ENCODE measurements around the gene TEX19. TPM values are rescaled to one million over a fixed set of nuclear protein-coding genes. Genes with fewer than 3 reads are reported as not detected.

TEX19 gene
- total and polyA plus RNA-seq, 10 of the 15 experiments (the other 5 are each of a cell fraction or from before 2014, with no cell fraction given): 0.03 to 0.32 (median 0.13) TPM; not detected in 3

DNA sequence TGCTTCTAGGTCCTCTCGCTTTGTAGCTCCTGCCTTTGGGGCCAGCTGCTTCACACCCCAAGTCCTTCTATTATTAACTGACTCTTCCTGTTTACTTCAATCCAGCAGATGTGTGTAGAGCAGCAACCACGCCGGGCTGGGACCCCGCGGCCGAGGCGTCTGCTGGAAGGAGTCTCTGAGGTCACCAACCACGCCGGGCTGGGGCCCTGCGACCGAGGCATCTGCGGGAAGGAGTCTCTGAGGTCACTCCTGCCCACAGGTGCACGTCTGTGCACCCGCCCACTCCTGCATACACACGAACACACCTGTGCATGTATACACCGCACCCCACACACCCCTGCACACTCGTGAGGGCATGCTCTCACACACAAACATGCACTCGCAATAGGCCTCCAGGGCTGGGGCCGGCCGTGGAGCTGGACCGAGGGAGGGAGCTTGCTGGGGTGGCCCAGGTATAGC lies 7.8 kb upstream of the TEX19 start:
- 7% methylated on average over 21 of the region's 21 CpGs for WGBS (ENCODE audit: insufficient coverage, insufficient replicate concordance, low lambda C conversion rate, missing lambda C conversion rate)
- SMC1A ChIA-PET (ENCODE audit: uncharacterized antibody, unreplicated experiment): interaction anchor here (0.9 to 2.5 kb wide), 10 partner anchors 47 to 628 kb away, joined by 3 to 14 read pairs (median 4); partner anchors contain the start of gene HEXD
- Histone ChIP-seq H4K20me1 (ENCODE audit: control insufficient read depth, insufficient read depth) (no peaks in the 10 kb centered on the region), H2AFZ (ENCODE audit: control insufficient read depth, low read depth, low read length) (no peak overlapping the region), H3K27me3 (replicated peaks in 1 of 2; ENCODE audit: control insufficient read depth in 2 of 2, insufficient read depth in 2 of 2, low read length in 1 of 2) (no peaks in the 10 kb centered on the region), H3K36me3 (ENCODE audit: control insufficient read depth in 2 of 2, insufficient read depth in 2 of 2, low read length in 1 of 2) (no peaks in the 10 kb centered on the region), H3K27ac (ENCODE audit: control insufficient read depth, insufficient read depth) (no peak overlapping the region), H3K9me3 (replicated peaks; ENCODE audit: control insufficient read depth, insufficient read depth, low read length) (no peaks in the 10 kb centered on the region), H3K4me2 (ENCODE audit: control insufficient read depth, insufficient read depth) (no peak overlapping the region), H3K4me3 (no peak overlapping the region), H3K9ac (ENCODE audit: control insufficient read depth, insufficient read depth, low read length) (no peak overlapping the region), H3K79me2 (ENCODE audit: control insufficient read depth, insufficient read depth, low read length) (no peaks in the 10 kb centered on the region), H3K4me1 (ENCODE audit: control insufficient read depth, insufficient read depth, low read length) (peaks cover 15% of the 10 kb centered on the region)
- CTCF ChIA-PET: interaction anchor here (0.6 to 3.7 kb wide), 17 partner anchors 11 to 322 kb away, joined by 3 to 35 read pairs (median 7); partner anchors contain the start of genes HEXD and OGFOD3
- BruUV-seq (replicated peaks): no TSS peak
- ATAC-seq (peak; percentile 60), DNase-seq (ENCODE audit: low read depth, low spot score) (no peak), FAIRE-seq (no peak)
- RAD21 ChIA-PET (ENCODE audit: unreplicated experiment): interaction anchor here (0.6 to 3.3 kb wide), 11 partner anchors 19 to 208 kb away, joined by 3 to 16 read pairs (median 4); partner anchors contain the start of gene OGFOD3
- intact Hi-C loops (cut with micrococcal nuclease; ENCODE audit: unreplicated experiment) (loop anchor here (1.0 to 5.0 kb wide), 3 partner anchors 63 to 204 kb away; no protein-coding TSS in a partner anchor), in situ Hi-C loops (cut with MboI) (loop anchor here (5.0 kb wide), 2 partner anchors 56 to 201 kb away; no protein-coding TSS in a partner anchor)
- POLR2A ChIA-PET: interaction anchor here (0.6 to 1.8 kb wide), 5 partner anchors 53 to 108 kb away, joined by 3 to 5 read pairs (median 3); no protein-coding TSS in a partner anchor
- TF ChIP-seq EP300 (IDR thresholded peaks at IDR 0.05; ENCODE audit: borderline replicate concordance in 1 of 2, control insufficient read depth in 1 of 2, low read depth in 2 of 2, low read length in 2 of 2): peak; percentile 53 to 74; a peak in 2 of 4 replicates
- TF ChIP-seq RBBP5 (conservative IDR thresholded peaks at IDR 0.05): no peak
- TF ChIP-seq, protein P1, sequence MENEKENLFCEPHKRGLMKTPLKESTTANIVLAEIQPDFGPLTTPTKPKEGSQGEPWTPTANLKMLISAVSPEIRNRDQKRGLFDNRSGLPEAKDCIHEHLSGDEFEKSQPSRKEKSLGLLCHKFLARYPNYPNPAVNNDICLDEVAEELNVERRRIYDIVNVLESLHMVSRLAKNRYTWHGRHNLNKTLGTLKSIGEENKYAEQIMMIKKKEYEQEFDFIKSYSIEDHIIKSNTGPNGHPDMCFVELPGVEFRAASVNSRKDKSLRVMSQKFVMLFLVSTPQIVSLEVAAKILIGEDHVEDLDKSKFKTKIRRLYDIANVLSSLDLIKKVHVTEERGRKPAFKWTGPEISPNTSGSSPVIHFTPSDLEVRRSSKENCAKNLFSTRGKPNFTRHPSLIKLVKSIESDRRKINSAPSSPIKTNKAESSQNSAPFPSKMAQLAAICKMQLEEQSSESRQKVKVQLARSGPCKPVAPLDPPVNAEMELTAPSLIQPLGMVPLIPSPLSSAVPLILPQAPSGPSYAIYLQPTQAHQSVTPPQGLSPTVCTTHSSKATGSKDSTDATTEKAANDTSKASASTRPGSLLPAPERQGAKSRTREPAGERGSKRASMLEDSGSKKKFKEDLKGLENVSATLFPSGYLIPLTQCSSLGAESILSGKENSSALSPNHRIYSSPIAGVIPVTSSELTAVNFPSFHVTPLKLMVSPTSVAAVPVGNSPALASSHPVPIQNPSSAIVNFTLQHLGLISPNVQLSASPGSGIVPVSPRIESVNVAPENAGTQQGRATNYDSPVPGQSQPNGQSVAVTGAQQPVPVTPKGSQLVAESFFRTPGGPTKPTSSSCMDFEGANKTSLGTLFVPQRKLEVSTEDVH (IDR thresholded peaks at IDR 0.05; ENCODE audit: low read depth, partially characterized antibody): no peak
- TF ChIP-seq IKZF2 (IDR thresholded peaks at IDR 0.05): peak in 1 of 2 experiments; percentile 26; a peak in 1 of 4 replicates
- 0 out of 2 replicates have a peak, but pooled peaks have one; percentile 11 for TF ChIP-seq BACH1 (IDR thresholded peaks at IDR 0.05; ENCODE audit: borderline replicate concordance)
- no peak for TF ChIP-seq EED (IDR thresholded peaks at IDR 0.05; ENCODE audit: low read depth)
- no peak for TF ChIP-seq CBFB (IDR thresholded peaks at IDR 0.05; ENCODE audit: low read depth)
- TF ChIP-seq NR2F1 (conservative IDR thresholded peaks at IDR 0.05): peak; percentile 57
- TF ChIP-seq ATF7 (IDR thresholded peaks at IDR 0.05; ENCODE audit: low read depth): 0 out of 2 replicates have a peak, but pooled peaks have one; percentile 35
- TF ChIP-seq HDAC2 (IDR thresholded peaks at IDR 0.05): no peak
- no peak for TF ChIP-seq SREBF2 (IDR thresholded peaks at IDR 0.05; ENCODE audit: low read length)
- no peak for TF ChIP-seq ASH2L (IDR thresholded peaks at IDR 0.05; ENCODE audit: borderline replicate concordance, low read depth)
- TF ChIP-seq ZNF622 (IDR thresholded peaks at IDR 0.05): no peak
- TF ChIP-seq MTA2 (IDR thresholded peaks at IDR 0.05; ENCODE audit: low read depth): peak; percentile 69; the same call in 1 of the 2 replicates
- TF ChIP-seq SP1 (IDR thresholded peaks at IDR 0.05; ENCODE audit: low read depth, low read length): peak; percentile 16
- no peak for TF ChIP-seq ETV6 (conservative IDR thresholded peaks at IDR 0.05 in 1 of 2, IDR thresholded peaks at IDR 0.05 in 1 of 2; ENCODE audit: borderline replicate concordance in 1 of 2, low read depth in 1 of 2)
- TF ChIP-seq, protein P2, sequence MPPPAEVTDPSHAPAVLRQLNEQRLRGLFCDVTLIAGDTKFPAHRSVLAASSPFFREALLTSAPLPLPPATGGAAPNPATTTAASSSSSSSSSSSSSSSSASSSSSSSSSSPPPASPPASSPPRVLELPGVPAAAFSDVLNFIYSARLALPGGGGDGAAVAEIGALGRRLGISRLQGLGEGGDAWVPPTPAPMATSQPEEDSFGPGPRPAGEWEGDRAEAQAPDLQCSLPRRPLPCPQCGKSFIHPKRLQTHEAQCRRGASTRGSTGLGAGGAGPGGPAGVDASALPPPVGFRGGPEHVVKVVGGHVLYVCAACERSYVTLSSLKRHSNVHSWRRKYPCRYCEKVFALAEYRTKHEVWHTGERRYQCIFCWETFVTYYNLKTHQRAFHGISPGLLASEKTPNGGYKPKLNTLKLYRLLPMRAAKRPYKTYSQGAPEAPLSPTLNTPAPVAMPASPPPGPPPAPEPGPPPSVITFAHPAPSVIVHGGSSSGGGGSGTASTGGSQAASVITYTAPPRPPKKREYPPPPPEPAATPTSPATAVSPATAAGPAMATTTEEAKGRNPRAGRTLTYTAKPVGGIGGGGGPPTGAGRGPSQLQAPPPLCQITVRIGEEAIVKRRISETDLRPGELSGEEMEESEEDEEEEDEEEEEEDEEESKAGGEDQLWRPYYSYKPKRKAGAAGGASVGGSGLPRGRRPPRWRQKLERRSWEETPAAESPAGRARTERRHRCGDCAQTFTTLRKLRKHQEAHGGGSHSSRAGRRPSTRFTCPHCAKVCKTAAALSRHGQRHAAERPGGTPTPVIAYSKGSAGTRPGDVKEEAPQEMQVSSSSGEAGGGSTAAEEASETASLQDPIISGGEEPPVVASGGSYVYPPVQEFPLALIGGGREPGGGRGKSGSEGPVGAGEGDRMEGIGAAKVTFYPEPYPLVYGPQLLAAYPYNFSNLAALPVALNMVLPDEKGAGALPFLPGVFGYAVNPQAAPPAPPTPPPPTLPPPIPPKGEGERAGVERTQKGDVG (CRISPR knock-in tag; IDR thresholded peaks at IDR 0.05): no peak
- TF ChIP-seq PAX5 (IDR thresholded peaks at IDR 0.05; ENCODE audit: borderline replicate concordance, low read depth, low read length): no peak
- TF ChIP-seq TCF12 (IDR thresholded peaks at IDR 0.05; ENCODE audit: low read depth, low read length): peak; percentile 56; the same call in 1 of the 2 replicates
- TF ChIP-seq RUNX3 (IDR thresholded peaks at IDR 0.05; ENCODE audit: low read length): peak; percentile 23; the same call in 1 of the 2 replicates
